GM18505 (cell line): ENCODE data around the gene SYNPO2.

Source experiments
- ATAC-seq: cut with Tn5 transposase; IDR thresholded peaks from one replicate; pipeline ENCODE4 v1.9.1; 2021; ENCODE audit not compliant: unreplicated experiment
- POLR2A ChIP-seq: IDR thresholded peaks from 4 replicates; pipeline ENCODE4 v1.6.1; 2011; ENCODE audit warnings: borderline replicate concordance; ENCODE audit not compliant: insufficient read depth, insufficient read length; ENCODE audit errors: extremely low read depth

SYNPO2 gene

GRCh38 chr4:119093042-119093827, 204.6 kb downstream of the SYNPO2 start:
- no peak for ATAC-seq
- no peak for TF ChIP-seq POLR2A

DNA sequence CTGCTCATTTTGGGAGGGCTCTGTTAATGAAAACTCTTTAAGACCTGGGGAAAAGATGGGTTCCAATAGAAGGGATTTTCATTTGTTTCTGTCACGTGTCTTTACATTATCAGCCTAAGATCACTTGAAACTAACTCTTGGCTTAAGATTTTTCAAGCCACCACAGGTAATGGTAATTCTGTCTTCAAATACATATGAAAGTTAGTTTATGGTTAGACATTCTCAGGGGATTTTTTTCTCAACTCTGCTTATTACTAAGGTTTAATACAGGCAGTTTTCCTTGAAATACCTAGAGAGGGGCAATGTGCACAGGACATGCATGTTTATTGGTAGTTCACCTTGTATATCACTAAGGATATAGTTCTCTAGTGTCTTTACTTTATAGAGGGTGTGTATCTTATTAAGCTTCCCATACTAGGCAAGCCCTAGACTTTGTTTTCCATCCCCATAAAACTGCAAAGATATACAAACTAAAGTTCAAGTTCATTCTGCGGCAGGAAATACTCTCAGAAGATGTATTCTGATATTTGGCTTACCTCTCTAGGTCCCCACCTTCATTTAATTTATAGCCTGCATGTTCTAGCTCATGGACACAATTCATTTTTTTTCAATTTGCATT, 208.7 kb downstream of the SYNPO2 start:
- no peak for TF ChIP-seq POLR2A
- ATAC-seq = no peak

DNA sequence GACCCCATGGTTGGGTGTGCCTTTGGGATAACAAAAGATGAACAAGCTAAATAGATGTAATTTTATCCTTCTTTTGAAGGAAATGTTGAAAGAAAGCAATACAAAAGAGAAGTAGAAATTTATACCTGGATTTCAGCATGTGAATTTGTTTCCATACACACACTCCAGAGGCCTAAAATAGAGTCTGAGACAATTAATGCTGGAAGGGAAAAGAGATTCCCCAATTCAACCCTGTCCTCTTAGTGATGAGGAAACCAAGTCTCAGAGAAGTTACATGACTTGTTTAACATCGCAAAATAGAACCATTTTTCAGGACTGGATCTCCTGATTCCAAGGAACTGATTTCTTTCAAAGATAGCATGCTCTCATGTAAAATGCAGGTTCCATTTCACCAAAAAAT, 209.7 kb downstream of the SYNPO2 start:
- ATAC-seq = no peak
- TF ChIP-seq POLR2A = no peak

- TF ChIP-seq POLR2A = no peak
- no peak for ATAC-seq
Observed at GRCh38 chr4:119099227-119099810, 210.7 kb downstream of the SYNPO2 start.

- no peak for TF ChIP-seq POLR2A
Observed at GRCh38 chr4:119100655-119101054, 212.0 kb downstream of the SYNPO2 start.

DNA sequence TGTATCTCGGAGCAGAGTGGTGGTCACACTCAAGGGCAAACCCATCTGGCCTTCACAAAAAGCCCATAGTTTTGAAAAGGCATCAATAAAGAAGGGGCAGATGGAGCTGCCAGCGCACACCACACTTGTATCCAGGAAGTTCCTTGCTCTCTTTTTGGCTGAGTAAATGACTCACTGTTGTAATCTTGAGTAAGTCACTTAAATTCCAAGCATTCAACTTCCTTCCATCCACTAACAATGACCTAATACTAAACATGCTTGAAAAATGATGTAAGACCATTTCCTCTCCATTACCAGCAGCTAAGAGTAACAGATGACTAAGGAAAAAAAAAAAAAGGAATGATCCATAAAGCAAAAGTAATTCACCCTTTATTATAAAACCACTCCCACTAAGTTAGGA, 214.6 kb downstream of the SYNPO2 start:
- no peak for TF ChIP-seq POLR2A
- no peak for ATAC-seq

More at GRCh38 chr4:119100655-119101054, 212.0 kb downstream of the SYNPO2 start:
- no peak for ATAC-seq

DNA sequence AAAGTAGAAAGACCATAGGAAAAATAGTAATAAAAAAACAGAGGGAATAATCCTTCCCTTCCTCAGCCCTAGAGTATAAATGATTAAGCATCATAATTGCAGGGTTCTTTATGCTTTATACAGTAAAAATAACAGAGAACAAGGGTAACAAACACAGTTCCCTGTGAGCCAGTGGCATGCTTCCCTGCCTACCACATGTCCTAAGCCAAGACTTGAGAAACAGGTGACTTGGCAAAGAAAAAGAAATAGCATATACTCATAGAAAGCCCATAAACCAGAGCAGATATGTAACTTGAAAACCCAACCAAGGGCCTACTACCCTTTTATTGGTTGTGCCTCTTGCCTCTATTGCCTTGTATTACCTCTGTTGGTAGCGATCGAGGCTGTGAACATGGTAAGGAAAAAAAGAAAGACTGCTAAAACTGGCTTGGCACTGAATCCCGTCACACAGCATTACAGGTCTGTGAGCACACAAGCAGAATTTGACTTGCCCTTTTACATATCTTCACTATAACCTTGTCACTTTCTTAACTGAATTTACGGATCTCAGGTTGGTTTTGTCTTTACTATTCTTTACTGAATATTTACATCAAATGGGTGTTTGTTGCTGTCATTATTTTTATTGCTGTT, 216.1 kb downstream of the SYNPO2 start:
- TF ChIP-seq POLR2A = no peak
- no peak for ATAC-seq

DNA sequence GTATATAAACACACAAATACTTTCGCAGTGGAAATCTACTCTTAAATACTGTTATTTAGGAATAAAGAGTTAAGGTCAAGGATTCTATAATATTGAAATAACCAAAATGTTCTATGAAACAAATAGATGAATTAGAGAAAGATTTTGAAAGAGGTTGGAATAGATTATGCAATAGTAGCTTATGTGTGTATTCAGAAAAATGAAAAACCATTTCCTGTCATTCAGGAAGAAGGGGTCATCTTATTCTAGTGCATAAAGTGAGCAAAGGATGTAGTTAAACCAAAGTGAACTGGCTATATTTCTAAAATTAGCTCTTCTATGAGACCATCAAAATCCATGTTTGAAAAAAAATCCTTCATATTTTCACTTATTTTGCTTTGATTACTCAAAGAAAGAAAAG, 217.0 kb downstream of the SYNPO2 start:
- no peak for TF ChIP-seq POLR2A
- ATAC-seq = no peak

- ATAC-seq = no peak
- TF ChIP-seq POLR2A = no peak
Observed at GRCh38 chr4:119106036-119107000, 217.7 kb downstream of the SYNPO2 start.

GRCh38 chr4:119110121-119110520, 221.5 kb downstream of the SYNPO2 start:
- no peak for ATAC-seq
- no peak for TF ChIP-seq POLR2A
